Activated naive CD4-positive, alpha-beta T cell treated with anti-CD3 and anti-CD28 coated beads for 36 hours (primary cell): ENCODE data around the gene EEFSEC. TPM values are rescaled to one million over a fixed set of nuclear protein-coding genes. Genes with fewer than 3 reads are reported as not detected.

Experiments used
- CTCF ChIA-PET: fragments of 350-600 bp; sonication (Branson Sonifier 250); formaldehyde crosslinking; loops from one replicate; lab custom pipeline; 2021; ENCODE audit warnings: antibody characterized with exemption; lab: Charles Lee
- DNase-seq: peaks from one replicate; pipeline ENCODE4 v3.0.0-alpha.2; 2020
- H3K27ac Mint-ChIP-seq: one replicate; pipeline ENCODE4 v1.8.0; 2021; ENCODE audit warnings: mild to moderate bottlenecking, mixed read lengths
- H3K27me3 Mint-ChIP-seq: one replicate; pipeline ENCODE4 v1.8.0; 2021; ENCODE audit warnings: low read depth, mixed read lengths
- H3K36me3 Mint-ChIP-seq: one replicate; pipeline ENCODE4 v1.8.0; 2021; ENCODE audit warnings: low read depth, mixed read lengths
- H3K4me1 Mint-ChIP-seq: one replicate; pipeline ENCODE4 v1.8.0; 2021; ENCODE audit warnings: low read depth, mixed read lengths
- H3K4me3 Mint-ChIP-seq: one replicate; pipeline ENCODE4 v1.8.0; 2021; ENCODE audit warnings: mild to moderate bottlenecking, moderate library complexity, mixed read lengths
- H3K9me3 Mint-ChIP-seq: one replicate; pipeline ENCODE4 v1.8.0; 2021; ENCODE audit warnings: mixed read lengths
- intact Hi-C: fragments of 100-400 bp; cut with micrococcal nuclease; formaldehyde crosslinking; loops from one replicate; pipeline ENCODE4 v1.15.1; 2023
- total RNA-seq, 2 experiments: library from RNA; stranded (reverse); gene quantifications; one replicate each; pipeline ENCODE4 v1.2.3, GENCODE V29; 2021

EEFSEC gene
- total RNA-seq, 2 experiments from 2014 or later = 11.0 to 11.6 TPM

DNA sequence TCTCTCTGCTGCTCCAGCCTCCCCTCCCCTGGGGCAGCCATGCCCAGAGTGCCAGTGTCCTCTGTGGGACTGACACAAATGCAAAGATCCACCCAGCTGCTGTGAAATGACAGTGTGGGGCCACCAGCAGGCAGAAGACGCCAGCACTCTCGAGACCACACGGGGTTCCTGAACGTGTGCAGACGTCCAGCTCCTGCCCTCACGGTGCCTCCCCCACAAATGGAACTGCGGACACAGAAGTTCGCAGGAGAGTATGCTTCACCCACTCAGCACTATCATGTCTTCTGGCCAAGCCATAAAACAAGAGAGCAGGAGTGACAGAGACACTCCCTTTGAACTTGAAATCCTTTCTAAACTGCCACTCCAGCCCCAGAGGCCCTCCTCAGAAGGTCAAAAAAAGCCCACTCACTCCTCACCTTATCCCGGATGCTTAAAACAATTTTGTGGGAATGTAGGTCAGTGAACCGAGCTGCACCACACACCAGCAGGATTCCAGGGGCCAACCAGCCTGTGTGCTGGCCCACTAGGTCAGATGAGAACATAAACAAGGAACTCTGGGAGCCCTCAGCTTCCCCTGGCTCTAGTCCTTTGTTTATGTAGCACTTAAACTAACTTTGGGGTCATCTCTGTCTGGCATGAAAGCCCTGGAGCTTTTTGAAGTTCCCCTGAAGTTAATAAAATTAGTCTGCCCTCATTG lies 200.9 kb downstream of the EEFSEC start:
- no peak for DNase-seq
- CTCF ChIA-PET = no interaction called here
- no peak overlapping the region for H3K4me3 Mint-ChIP-seq
- H3K4me1 Mint-ChIP-seq = no peaks in the 10 kb centered on the region
- no peaks in the 10 kb centered on the region for H3K9me3 Mint-ChIP-seq
- H3K27me3 Mint-ChIP-seq = no peaks in the 10 kb centered on the region
- peaks cover 4% of the 10 kb centered on the region for H3K36me3 Mint-ChIP-seq
- intact Hi-C loops = no loop called here
- no peak overlapping the region for H3K27ac Mint-ChIP-seq

- H3K36me3 Mint-ChIP-seq = peaks cover 4% of the 10 kb centered on the region
- no peak overlapping the region for H3K27ac Mint-ChIP-seq
- CTCF ChIA-PET = no interaction called here
- intact Hi-C loops = no loop called here
- H3K4me3 Mint-ChIP-seq = no peak overlapping the region
- no peaks in the 10 kb centered on the region for H3K4me1 Mint-ChIP-seq
- H3K9me3 Mint-ChIP-seq = no peaks in the 10 kb centered on the region
- no peaks in the 10 kb centered on the region for H3K27me3 Mint-ChIP-seq
- DNase-seq = no peak
Measured at GRCh38 chr3:128354788-128355542, 201.7 kb downstream of the EEFSEC start.

- intact Hi-C loops = no loop called here
- no peak overlapping the region for H3K4me3 Mint-ChIP-seq
Measured at GRCh38 chr3:128355543-128355919, 202.2 kb downstream of the EEFSEC start.

DNA sequence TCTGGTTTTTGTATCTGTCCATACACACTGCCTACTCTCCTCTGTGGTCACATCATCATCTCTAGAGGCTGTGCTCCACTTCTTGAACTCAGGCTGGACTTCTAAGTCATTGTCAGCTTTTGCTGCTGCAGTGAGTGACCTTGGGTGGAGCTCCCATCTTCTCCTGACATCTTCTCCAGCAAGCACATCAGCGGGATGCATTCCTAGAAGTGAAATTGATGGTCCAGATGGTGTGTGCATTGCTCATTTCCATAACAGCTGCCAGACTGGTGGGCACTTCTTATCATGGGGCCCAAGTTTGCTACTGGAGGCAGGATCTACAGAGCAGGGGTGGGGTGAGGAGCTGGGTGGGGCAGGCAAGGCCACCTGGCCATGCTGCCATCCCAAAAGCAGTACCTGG lies 203.5 kb downstream of the EEFSEC start:
- intact Hi-C loops = no loop called here
- CTCF ChIA-PET = interaction anchor here (0.6 kb wide), 2 partner anchors 181 to 1836 kb away, joined by 3 to 5 read pairs; no protein-coding TSS in a partner anchor
- H3K27ac Mint-ChIP-seq = no peak overlapping the region

More at GRCh38 chr3:128355543-128355919, 202.2 kb downstream of the EEFSEC start:
- Mint-ChIP-seq H3K4me1 (no peaks in the 10 kb centered on the region), H3K27ac (no peak overlapping the region), H3K9me3 (no peaks in the 10 kb centered on the region), H3K27me3 (no peaks in the 10 kb centered on the region), H3K36me3 (peaks cover 4% of the 10 kb centered on the region)
- no peak for DNase-seq
- CTCF ChIA-PET = no interaction called here

GRCh38 chr3:128357538-128357937 lies 204.3 kb downstream of the EEFSEC start:
- H3K4me3 Mint-ChIP-seq = no peak overlapping the region
- H3K4me1 Mint-ChIP-seq = no peaks in the 10 kb centered on the region
- no peak for DNase-seq
- CTCF ChIA-PET = interaction anchor here (0.6 kb wide), 1 partner anchor 182 kb away, joined by 5 read pairs; no protein-coding TSS in a partner anchor
- no peak overlapping the region for H3K27ac Mint-ChIP-seq
- intact Hi-C loops = no loop called here
- H3K27me3 Mint-ChIP-seq = no peaks in the 10 kb centered on the region
- H3K36me3 Mint-ChIP-seq = peaks cover 1% of the 10 kb centered on the region
- no peaks in the 10 kb centered on the region for H3K9me3 Mint-ChIP-seq

More for the DNA sequence above, 203.5 kb downstream of the EEFSEC start:
- no peaks in the 10 kb centered on the region for H3K27me3 Mint-ChIP-seq
- no peaks in the 10 kb centered on the region for H3K9me3 Mint-ChIP-seq
- peaks cover 1% of the 10 kb centered on the region for H3K36me3 Mint-ChIP-seq
- no peak for DNase-seq
- H3K4me1 Mint-ChIP-seq = no peaks in the 10 kb centered on the region
- no peak overlapping the region for H3K4me3 Mint-ChIP-seq

DNA sequence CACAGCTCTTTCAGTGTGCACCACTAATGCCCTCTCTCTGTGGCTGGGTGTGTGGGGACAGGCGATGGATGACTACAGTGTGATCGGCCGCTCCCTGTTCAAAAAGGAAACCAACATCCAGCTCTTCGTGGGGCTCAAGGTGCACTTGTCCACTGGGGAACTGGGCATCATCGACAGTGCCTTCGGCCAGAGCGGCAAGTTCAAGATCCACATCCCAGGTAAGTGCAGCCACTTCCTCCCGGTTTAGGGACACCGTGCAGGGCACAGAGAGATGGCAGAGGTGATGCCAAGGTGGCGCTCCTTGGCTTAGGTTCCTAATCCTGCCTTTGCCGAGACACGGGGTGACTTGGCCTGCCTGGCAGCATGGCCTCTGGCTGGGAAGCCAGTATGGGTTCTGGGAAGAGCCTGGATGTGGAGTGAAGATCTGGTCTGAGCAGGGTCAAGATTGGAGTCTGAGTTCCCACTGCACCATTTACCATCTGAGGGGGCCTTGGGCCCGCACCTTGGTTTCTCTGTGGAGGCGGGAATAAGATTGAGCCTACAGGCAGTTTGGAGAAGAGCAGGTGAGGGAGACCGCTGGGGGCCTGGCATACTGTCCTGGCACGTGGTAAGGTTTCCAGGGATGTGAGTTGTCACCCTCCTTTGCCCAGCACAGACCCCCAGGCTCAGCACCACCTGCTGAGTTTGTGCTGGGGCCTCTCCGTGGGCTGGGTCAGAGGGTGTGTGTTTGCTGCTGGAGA lies 205.0 kb downstream of the EEFSEC start:
- no peaks in the 10 kb centered on the region for H3K9me3 Mint-ChIP-seq
- H3K4me1 Mint-ChIP-seq = no peaks in the 10 kb centered on the region
- no peak for DNase-seq
- intact Hi-C loops = no loop called here
- H3K36me3 Mint-ChIP-seq = no peaks in the 10 kb centered on the region
- H3K4me3 Mint-ChIP-seq = no peak overlapping the region
- CTCF ChIA-PET = no interaction called here
- H3K27me3 Mint-ChIP-seq = no peaks in the 10 kb centered on the region
- H3K27ac Mint-ChIP-seq = no peak overlapping the region

- Mint-ChIP-seq H3K27me3 (no peaks in the 10 kb centered on the region), H3K36me3 (no peaks in the 10 kb centered on the region), H3K27ac (no peak overlapping the region), H3K4me3 (no peak overlapping the region), H3K9me3 (no peaks in the 10 kb centered on the region), H3K4me1 (no peaks in the 10 kb centered on the region)
- CTCF ChIA-PET = no interaction called here
- intact Hi-C loops = no loop called here
- DNase-seq = no peak
Measured at GRCh38 chr3:128359060-128359664, 205.9 kb downstream of the EEFSEC start.

DNA sequence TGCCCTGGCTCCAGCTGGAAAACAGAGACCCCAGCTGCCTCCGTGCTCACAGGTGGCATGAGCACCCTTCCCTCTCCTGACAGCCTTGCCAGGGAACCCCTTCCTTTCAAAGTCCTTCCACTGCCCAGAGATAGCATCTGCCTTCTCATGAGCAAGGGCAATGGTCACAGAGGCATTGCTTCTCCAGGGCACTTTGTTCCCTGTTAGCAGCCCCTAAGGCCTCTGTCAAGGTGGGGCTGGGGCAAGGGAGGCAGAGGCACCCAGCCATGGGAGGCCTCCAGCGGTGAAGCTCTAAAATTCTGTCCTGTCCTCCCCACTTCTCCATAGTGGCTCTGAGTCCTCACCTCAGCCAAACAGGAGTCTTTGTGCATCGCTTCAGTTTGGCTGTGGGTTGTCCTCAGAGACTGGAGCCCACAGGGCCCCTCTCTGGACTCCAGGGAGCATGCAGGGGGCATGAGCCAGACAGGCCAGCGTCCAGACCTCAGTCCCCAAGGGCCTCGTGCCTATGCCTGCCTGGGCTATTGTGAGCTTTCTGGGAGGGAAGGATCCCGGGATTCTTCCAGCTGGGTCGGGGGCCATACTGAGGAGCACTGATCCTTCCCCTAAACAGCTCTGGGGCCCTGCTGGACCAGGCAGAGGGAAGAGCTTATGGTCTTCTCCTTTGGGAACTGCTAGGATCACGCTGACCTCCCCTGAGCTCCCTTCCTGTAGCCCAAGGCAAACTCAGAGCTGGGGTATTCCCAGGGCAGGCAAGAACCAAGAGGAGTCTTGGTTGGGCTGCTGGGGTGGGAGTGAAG lies 206.8 kb downstream of the EEFSEC start:
- H3K36me3 Mint-ChIP-seq = no peaks in the 10 kb centered on the region
- no peak overlapping the region for H3K4me3 Mint-ChIP-seq
- intact Hi-C loops = no loop called here

GRCh38 chr3:128360705-128361271 lies 207.5 kb downstream of the EEFSEC start:
- intact Hi-C loops = no loop called here
- CTCF ChIA-PET = no interaction called here
- Mint-ChIP-seq H3K4me3 (no peak overlapping the region), H3K9me3 (no peaks in the 10 kb centered on the region), H3K36me3 (no peaks in the 10 kb centered on the region), H3K27ac (no peak overlapping the region), H3K4me1 (no peaks in the 10 kb centered on the region), H3K27me3 (no peaks in the 10 kb centered on the region)
- no peak for DNase-seq

More for the DNA sequence above, 206.8 kb downstream of the EEFSEC start:
- CTCF ChIA-PET = no interaction called here
- no peaks in the 10 kb centered on the region for H3K9me3 Mint-ChIP-seq
- no peak overlapping the region for H3K27ac Mint-ChIP-seq
- H3K4me1 Mint-ChIP-seq = no peaks in the 10 kb centered on the region
- no peak for DNase-seq
- no peaks in the 10 kb centered on the region for H3K27me3 Mint-ChIP-seq

GRCh38 chr3:128362026-128362965 lies 209.0 kb downstream of the EEFSEC start:
- Mint-ChIP-seq H3K36me3 (no peaks in the 10 kb centered on the region), H3K27ac (no peak overlapping the region)

More at GRCh38 chr3:128362026-128362965, 209.0 kb downstream of the EEFSEC start:
- intact Hi-C loops = no loop called here
- no peak for DNase-seq
- H3K4me1 Mint-ChIP-seq = no peaks in the 10 kb centered on the region
- no peaks in the 10 kb centered on the region for H3K9me3 Mint-ChIP-seq
- no peaks in the 10 kb centered on the region for H3K27me3 Mint-ChIP-seq
- H3K4me3 Mint-ChIP-seq = no peak overlapping the region
- CTCF ChIA-PET = interaction anchor here (0.6 kb wide), 1 partner anchor 11 kb away, joined by 3 read pairs; no protein-coding TSS in a partner anchor
